Endothelial cell of hepatic sinusoid (primary cell): ENCODE data around the gene INHBE.

Experiments used
- in situ Hi-C: cut with HindIII; loops from 2 replicates; pipeline ENCODE4 v1.10.0; 2017; ENCODE audit warnings: low sequenced_read_pairs

INHBE gene

GRCh38 chr12:57459750-57460467 lies 4.8 kb downstream of the INHBE start, which contains the start of gene GLI1:
Gene GLI1, plus strand, starts transcription at chr12:57459785. Its CDS starts 3,907 bp downstream, at chr12:57463692.
- in situ Hi-C loops: no loop called here

- in situ Hi-C loops: no loop called here
Measured at GRCh38 chr12:57460468-57460784, 5.3 kb downstream of the INHBE start.

GRCh38 chr12:57460841-57461275 lies 5.8 kb downstream of the INHBE start:
- in situ Hi-C loops: no loop called here

- in situ Hi-C loops: no loop called here
Measured at GRCh38 chr12:57461276-57461916, 6.3 kb downstream of the INHBE start.

GRCh38 chr12:57461917-57462250 lies 6.8 kb downstream of the INHBE start:
- in situ Hi-C loops: no loop called here

- in situ Hi-C loops: no loop called here
Measured at GRCh38 chr12:57462251-57462911, 7.3 kb downstream of the INHBE start.

- in situ Hi-C loops: no loop called here
Measured at GRCh38 chr12:57462912-57463253, 7.8 kb downstream of the INHBE start.

- in situ Hi-C loops: no loop called here
Measured at GRCh38 chr12:57464569-57464968, 9.5 kb downstream of the INHBE start.

- in situ Hi-C loops: no loop called here
Measured at GRCh38 chr12:57465030-57465746, 10.1 kb downstream of the INHBE start.

GRCh38 chr12:57465747-57466505 lies 10.8 kb downstream of the INHBE start:
- in situ Hi-C loops: no loop called here

GRCh38 chr12:57467212-57467874 lies 12.2 kb downstream of the INHBE start:
- in situ Hi-C loops: no loop called here

GRCh38 chr12:57467915-57468314 lies 12.8 kb downstream of the INHBE start:
- in situ Hi-C loops: no loop called here

- in situ Hi-C loops: no loop called here
Measured at GRCh38 chr12:57469296-57470164, 14.4 kb downstream of the INHBE start.

- in situ Hi-C loops: no loop called here
Measured at GRCh38 chr12:57470286-57470969, 15.3 kb downstream of the INHBE start.

- in situ Hi-C loops: no loop called here
Measured at GRCh38 chr12:57470970-57471656, 16.0 kb downstream of the INHBE start.

GRCh38 chr12:57471661-57472060 lies 16.6 kb downstream of the INHBE start:
- in situ Hi-C loops: no loop called here

- in situ Hi-C loops: no loop called here
Measured at GRCh38 chr12:57472391-57472790, 17.3 kb downstream of the INHBE start.

- in situ Hi-C loops: no loop called here
Measured at GRCh38 chr12:57473392-57473791, 18.3 kb downstream of the INHBE start.
